GM21786 (cell line): Measurements from ENCODE around the gene ART3.
A peak's percentile ranks its signal among the peaks of the same experiment; 100 is the strongest.

Experiments
- ATAC-seq: cut with Tn5 transposase; IDR thresholded peaks from one replicate; pipeline ENCODE4 v1.9.1; 2021; ENCODE audit not compliant: unreplicated experiment

Gene ART3

GRCh38 chr4:76067652-76068286 lies 6.7 kb upstream of the ART3 start:
- ATAC-seq = peak; percentile 87

GRCh38 chr4:76072760-76073159 lies 1.7 kb upstream of the ART3 start:
- ATAC-seq = no peak

- no peak for ATAC-seq
Measured at GRCh38 chr4:76074993-76075600, 588 bp downstream of the ART3 start.

- ATAC-seq = no peak
Measured at GRCh38 chr4:76078033-76078613, 3.6 kb downstream of the ART3 start.

- ATAC-seq = no peak
Measured at GRCh38 chr4:76083386-76083988, 9.0 kb downstream of the ART3 start.

DNA sequence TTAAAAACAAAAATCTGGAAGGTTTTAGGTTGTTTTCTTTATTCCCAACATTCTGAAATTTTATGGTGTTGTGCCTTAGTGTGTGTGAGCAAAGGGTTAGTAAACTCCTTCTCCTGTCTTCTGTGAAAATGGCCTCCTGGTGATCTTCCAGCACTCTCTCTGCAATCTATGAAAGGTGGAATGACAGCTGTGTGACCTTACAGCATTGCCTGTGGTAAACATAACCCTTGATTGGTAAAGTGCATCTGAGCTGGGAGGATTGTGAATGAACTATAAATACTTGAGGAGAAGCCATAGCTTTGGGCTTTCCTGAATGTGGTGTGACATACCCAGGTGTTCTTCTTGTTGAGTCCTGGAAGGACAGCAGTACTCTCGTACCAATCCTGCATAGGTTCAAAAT lies 10.0 kb downstream of the ART3 start:
- no peak for ATAC-seq

DNA sequence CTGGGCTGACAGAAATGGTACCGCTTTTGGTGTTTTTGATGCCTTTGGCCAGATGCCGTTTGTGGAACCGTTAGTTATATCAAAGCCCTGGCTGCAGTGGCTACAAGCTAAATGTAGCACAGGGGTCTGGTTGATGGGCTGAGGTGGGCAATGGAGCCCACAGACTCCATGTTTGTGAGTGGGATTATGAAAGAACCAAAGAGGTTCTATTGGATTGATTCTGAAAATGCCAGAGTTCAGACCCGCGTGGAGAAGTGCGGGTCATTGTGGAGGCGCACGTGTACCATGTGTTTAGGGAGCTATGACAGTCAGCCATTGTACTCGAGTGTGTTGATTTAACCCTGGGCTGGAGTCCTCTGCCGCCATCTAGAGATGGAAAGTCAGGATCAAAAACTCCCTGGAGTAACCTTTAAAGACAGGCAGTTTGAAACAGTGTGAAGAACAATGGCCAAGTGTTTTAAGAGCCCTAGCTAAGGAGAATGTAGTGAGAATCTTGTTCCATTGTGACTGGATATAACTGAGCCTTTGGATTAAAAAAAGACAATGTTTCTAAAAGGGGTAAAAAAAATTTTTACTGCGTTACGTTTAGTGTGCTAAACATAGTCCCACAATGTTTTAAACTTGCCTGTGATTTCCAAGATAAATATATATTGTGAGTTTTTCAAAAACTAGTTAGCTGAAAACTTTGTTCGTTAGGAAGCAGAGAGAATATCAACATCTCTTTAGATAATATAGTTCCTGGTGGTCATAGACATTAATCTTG lies 12.7 kb downstream of the ART3 start:
- no peak for ATAC-seq

DNA sequence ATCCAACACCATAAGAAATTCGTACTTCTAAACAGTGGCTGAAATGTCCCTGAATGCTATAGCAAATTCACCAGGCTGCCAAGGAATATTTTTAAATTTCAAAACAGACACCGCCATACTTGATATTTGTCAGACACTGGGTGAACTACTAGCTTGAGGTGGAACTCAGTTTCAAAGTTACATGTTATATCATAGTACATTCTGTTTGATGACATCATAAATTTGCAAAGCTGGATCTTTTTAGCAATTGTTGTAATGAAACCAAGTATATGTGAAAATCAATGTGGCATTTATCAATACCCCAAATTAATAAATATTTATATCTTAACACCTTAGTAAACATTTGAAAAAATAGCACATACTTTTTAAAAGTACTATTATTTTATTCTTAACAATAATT lies 14.2 kb downstream of the ART3 start:
- no peak for ATAC-seq

DNA sequence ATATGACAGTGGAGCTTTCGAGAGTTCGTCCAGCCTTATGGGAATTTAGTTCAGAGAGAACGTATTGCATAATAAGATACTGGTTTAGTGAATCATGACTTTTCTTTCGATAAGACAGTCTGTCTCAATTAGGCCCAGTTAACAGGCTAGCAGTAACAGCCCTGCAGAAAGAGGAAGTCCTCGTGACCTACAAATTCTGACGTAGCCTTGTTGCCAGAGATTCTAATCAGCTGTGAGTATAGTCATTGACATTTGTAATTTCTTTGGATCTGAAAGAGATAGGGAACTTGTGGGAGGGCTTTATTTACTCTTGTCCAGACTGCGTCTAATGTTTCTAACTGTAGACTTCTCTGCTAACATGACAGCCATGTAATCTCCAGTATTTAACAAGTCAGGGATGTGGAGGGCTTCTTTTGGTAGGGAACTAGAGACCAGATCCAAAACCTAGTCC lies 15.8 kb downstream of the ART3 start:
- ATAC-seq = no peak

DNA sequence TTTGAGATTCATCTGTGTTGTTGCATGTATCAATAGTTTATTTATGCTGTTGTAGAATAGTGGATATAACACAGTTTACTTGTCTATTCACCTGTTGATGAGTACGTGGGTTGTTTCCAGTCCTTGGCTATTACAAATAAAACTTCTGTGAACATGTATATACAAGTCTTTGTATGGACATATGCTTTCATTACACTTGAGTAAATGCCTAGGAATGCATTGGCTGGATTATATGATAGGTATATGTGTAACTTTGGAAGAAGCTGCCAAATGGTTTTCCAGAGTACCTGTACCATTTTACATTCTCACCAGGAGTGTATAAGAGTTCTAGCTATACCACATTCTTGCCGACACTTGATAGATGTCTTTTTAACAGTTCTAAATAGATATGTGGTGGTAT lies 16.5 kb downstream of the ART3 start:
- no peak for ATAC-seq

- ATAC-seq = no peak
Measured at GRCh38 chr4:76095568-76095967, 21.1 kb downstream of the ART3 start.

DNA sequence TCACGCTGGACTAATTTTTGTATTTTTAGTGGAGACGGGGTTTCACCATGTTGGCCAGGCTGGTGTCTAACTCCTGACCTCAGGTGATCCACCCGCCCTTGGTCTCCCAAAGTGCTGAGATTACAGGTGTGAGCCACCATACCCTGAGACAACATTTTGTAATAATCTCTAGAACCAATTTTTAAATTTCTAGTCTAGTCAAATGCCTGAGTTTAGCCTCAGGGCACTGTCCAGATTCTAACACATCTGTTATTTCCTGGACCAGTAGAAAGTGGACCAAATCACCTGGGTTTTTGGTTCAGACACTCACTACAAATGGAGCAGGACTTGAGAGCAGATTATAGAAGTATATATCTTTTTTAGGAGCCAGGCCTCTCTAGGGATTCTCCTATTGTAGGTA lies 21.6 kb downstream of the ART3 start:
- no peak for ATAC-seq

DNA sequence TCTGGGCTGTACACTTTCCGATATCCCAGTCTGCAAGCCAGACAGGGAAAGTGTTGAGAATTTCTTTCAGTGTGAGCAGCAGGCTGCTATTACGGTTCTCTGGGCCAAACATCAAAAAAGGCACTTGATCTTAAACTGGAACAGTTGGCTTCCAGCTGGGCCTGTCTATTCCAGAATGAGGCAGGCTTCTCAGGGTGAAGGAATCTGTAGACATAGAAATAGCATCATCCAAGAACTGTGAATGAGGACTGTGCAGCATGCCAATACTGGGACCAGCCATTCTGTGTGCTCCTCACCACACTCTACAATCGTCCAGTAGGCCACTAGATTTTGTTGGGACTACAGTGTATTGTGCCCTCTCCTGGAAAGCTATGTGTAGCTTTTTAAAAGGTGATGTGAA lies 31.1 kb downstream of the ART3 start:
- ATAC-seq = no peak

GRCh38 chr4:76106442-76106841 lies 31.9 kb downstream of the ART3 start:
- ATAC-seq = no peak

GRCh38 chr4:76108467-76109181 lies 34.1 kb downstream of the ART3 start:
- no peak for ATAC-seq

DNA sequence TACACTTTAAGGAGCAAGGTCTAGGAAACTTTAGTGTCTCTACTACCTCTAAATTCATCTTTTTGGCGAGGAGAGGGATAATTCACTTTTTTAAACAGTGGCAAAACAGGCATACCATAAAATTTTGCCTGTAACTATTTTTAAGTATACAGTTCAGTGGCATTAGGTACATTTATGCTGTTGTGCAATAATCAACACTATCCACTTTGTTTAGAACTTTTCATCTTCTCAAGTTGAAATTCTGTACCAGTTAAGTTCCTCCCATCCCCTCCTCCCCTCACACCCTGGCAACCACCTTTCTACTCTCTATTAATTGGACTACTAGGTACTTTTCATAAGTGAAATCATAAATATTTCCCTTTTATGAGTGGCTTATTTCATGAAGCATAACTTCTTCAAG lies 42.3 kb downstream of the ART3 start:
- no peak for ATAC-seq

DNA sequence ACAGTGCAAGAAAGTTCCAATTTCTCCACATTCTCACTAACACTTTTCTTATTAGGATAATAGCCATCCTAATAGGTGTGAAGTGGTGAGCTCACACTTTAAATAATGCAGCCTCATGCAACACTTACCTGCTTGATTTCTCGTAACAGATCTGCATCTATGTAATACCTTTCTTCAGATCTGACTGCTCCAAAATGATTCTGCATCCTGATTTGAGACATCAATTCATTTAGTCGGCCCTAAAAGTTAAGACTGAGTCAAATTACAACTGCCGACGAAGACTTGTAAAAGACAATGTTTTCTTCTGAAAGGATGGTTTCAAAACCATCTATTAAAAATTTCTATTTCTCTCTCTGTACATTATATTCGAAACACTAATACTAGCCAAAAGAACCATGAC lies 43.0 kb downstream of the ART3 start:
- no peak for ATAC-seq

- ATAC-seq = no peak
Measured at GRCh38 chr4:76120199-76120598, 45.7 kb downstream of the ART3 start.

DNA sequence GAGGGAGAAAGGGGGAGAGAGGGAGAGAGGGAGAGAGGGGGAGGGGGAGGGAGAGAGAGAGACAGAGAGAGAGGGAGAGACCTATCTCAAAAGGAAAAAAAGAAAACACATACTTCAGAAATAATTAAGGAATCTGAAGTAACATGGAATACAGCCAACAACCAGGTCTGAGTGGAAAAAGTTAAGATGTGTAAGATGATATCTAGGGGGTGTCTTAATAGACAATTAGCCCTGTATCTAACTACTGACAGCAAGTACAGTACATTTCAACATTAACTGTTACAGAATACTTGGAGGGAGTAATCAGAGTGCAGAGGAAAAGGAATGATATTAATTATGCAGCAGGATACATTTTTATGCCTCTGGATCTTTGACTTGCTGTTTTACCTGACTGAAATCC lies 51.3 kb downstream of the ART3 start:
- no peak for ATAC-seq

GRCh38 chr4:76127754-76128153 lies 53.2 kb downstream of the ART3 start:
- no peak for ATAC-seq

DNA sequence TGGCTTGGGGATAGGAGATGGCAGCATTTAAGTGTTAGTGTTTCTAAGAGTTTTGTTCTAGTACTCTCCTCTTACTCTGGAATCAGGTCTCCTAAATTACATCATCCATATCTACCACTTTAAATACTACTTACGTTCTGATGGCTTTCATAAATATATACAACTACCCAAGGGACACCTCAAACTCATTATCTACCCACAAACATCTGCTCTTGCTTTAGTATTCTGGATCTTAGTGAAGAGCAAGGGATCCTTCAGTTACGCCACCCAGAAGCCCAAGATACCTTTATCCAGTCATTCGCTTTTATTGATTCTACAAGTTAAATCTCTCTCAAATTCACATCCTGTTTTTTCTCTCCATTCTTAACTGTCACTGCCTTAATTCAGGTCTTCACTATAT lies 66.7 kb downstream of the ART3 start:
- no peak for ATAC-seq
